HepG2 (cell line): ENCODE data around the gene DOCK10. TPM values are rescaled to one million over a fixed set of nuclear protein-coding genes. Genes with fewer than 3 reads are reported as not detected.

Experiments used
- ATAC-seq: fragments of 200-7000 bp; cut with Tn5 transposase; 3 replicates; pipeline ENCODE4 v1.9.1; 2020; ENCODE audit warnings: mild to moderate bottlenecking, moderate library complexity
- BruUV-seq: library from RNA; stranded (reverse); fragments of 400-500 nt; replicated peaks from 2 replicates; lab custom pipeline; 2021; lab: Mats Ljungman, UMichigan
- CTCF ChIA-PET: fragments of 300-600 bp; formaldehyde crosslinking; extraction: SDS; loops from one replicate; lab custom pipeline; 2021; ENCODE audit warnings: low total read pairs, inconsistent platforms, low intra/inter-chr PET ratio; lab: Yijun Ruan, JAX
- POLR2A ChIA-PET: fragments of 350-600 bp; sonication (Branson Sonifier 250); formaldehyde crosslinking; loops from one replicate; lab custom pipeline; 2020; ENCODE audit warnings: antibody characterized with exemption, inconsistent platforms; lab: Yijun Ruan, JAX
- DNase-seq: peaks from one replicate; pipeline ENCODE4 v3.0.0-alpha.2; 2015; ENCODE audit warnings: low spot score
- FAIRE-seq: peaks from 3 replicates; lab custom pipeline; 2011; peaks lifted over from hg19 to GRCh38; lab: Jason Lieb, UNC
- H2AFZ ChIP-seq: one replicate; pipeline ENCODE4 v1.6.1; 2011; ENCODE audit warnings: low read length, inconsistent platforms
- H3K27ac ChIP-seq: fragments of 300-600 bp; 3 replicates; pipeline ENCODE4 v1.8.0; 2011; ENCODE audit warnings: mixed run types, mild to moderate bottlenecking, mixed read lengths, low read length, inconsistent platforms; ENCODE audit not compliant: insufficient read depth; ENCODE audit errors: extremely low read length
- H3K27me3 ChIP-seq, 2 experiments: fragments of 200-600 bp in 1 of 2; 2 replicates in 1 of 2; 3 replicates in 1 of 2; pipeline versions ENCODE4 v1.6.0 to v1.8.0; 2011; ENCODE audit warnings: low read length in 2 of 2, mild to moderate bottlenecking in 2 of 2, moderate library complexity in 2 of 2, inconsistent platforms in 1 of 2; ENCODE audit not compliant: insufficient read depth in 2 of 2, control insufficient read depth in 1 of 2
- H3K36me3 ChIP-seq, 2 experiments: fragments of 200-600 bp in 1 of 2; replicated peaks in 1 of 2; 2 replicates in 1 of 2; 3 replicates in 1 of 2; pipeline versions ENCODE4 v1.5.1 to v1.8.0; 2011; ENCODE audit warnings: low read length in 2 of 2, inconsistent platforms in 1 of 2; ENCODE audit not compliant: insufficient read depth in 2 of 2, control insufficient read depth in 1 of 2
- H3K4me1 ChIP-seq: 2 replicates; pipeline ENCODE4 v1.5.1; 2012; ENCODE audit warnings: low read length, inconsistent platforms; ENCODE audit not compliant: insufficient read depth
- H3K4me2 ChIP-seq: 2 replicates; pipeline ENCODE4 v1.6.0; 2011; ENCODE audit warnings: low read depth, low read length, inconsistent platforms
- H3K4me3 ChIP-seq, 3 experiments: fragments of 200-600 bp in 1 of 3; sonication (generic), shearing (Covaris generic) in 1 of 3; replicated peaks in 1 of 3; 2 replicates each; pipeline ENCODE4 v1.5.1; 2011 to 2016; ENCODE audit warnings: low read length in 3 of 3, inconsistent platforms in 2 of 3, low read depth in 2 of 3, mild to moderate bottlenecking in 2 of 3, control low read depth in 1 of 3, mixed read lengths in 1 of 3; ENCODE audit not compliant: insufficient read depth in 1 of 3
- H3K79me2 ChIP-seq: one replicate; pipeline ENCODE4 v1.6.1; 2011; ENCODE audit warnings: low read length, inconsistent platforms; ENCODE audit not compliant: insufficient read depth
- H3K9ac ChIP-seq: 2 replicates; pipeline ENCODE4 v1.6.0; 2011; ENCODE audit warnings: mild to moderate bottlenecking, low read depth, low read length, inconsistent platforms; ENCODE audit not compliant: insufficient read depth
- H3K9me3 ChIP-seq: 2 replicates; pipeline ENCODE4 v1.5.1; 2012; ENCODE audit warnings: mild to moderate bottlenecking, low read length
- H4K20me1 ChIP-seq: 2 replicates; pipeline ENCODE4 v1.6.0; 2011; ENCODE audit warnings: inconsistent platforms, mild to moderate bottlenecking, low read length, moderate library complexity; ENCODE audit not compliant: insufficient read depth
- AHR ChIP-seq: IDR thresholded peaks from 2 replicates; pipeline ENCODE4 v1.6.1; 2018; ENCODE audit warnings: missing genetic modification reagents, missing compliant biosample characterization
- ARID5B ChIP-seq: IDR thresholded peaks from 2 replicates; pipeline ENCODE4 v1.4.0; 2020; ENCODE audit warnings: mild to moderate bottlenecking, missing genetic modification reagents
- ARNT2 ChIP-seq: sonication (generic); formaldehyde crosslinking; IDR thresholded peaks from 2 replicates; pipeline ENCODE4 v1.8.0; 2022; ENCODE audit warnings: mild to moderate bottlenecking, low read depth, missing genetic modification reagents, moderate library complexity
- HIVEP1 ChIP-seq: sonication (generic); formaldehyde crosslinking; IDR thresholded peaks from 2 replicates; pipeline ENCODE4 v1.4.0; 2020; ENCODE audit warnings: mild to moderate bottlenecking, missing genetic modification reagents
- HNRNPLL ChIP-seq: fragments of 200-400 bp; formaldehyde crosslinking; IDR thresholded peaks from 2 replicates; pipeline ENCODE4 v1.6.1; 2017; ENCODE audit warnings: mild to moderate bottlenecking, low read depth, low read length; ENCODE audit not compliant: poor library complexity, severe bottlenecking
- KDM6A ChIP-seq: IDR thresholded peaks from 2 replicates; pipeline ENCODE4 v1.6.1; 2016; ENCODE audit warnings: low read depth
- PITX1 ChIP-seq: sonication (generic); formaldehyde crosslinking; IDR thresholded peaks from 2 replicates; pipeline ENCODE4 v1.5.1; 2020; ENCODE audit warnings: mild to moderate bottlenecking, missing genetic modification reagents
- THAP8 ChIP-seq: sonication (generic); formaldehyde crosslinking; IDR thresholded peaks from 2 replicates; pipeline ENCODE4 v1.5.1; 2020; ENCODE audit warnings: missing genetic modification reagents, mild to moderate bottlenecking, borderline replicate concordance
- ZBTB2 ChIP-seq: sonication (generic); formaldehyde crosslinking; IDR thresholded peaks from 2 replicates; pipeline ENCODE4 v1.8.0; 2022; ENCODE audit warnings: low read depth, missing genetic modification reagents
- ZNF138 ChIP-seq: sonication (generic); formaldehyde crosslinking; IDR thresholded peaks from 2 replicates; pipeline ENCODE4 v1.5.0; 2020; ENCODE audit warnings: mild to moderate bottlenecking, low read depth, missing genetic modification reagents
- ZNF235 ChIP-seq: sonication (generic); formaldehyde crosslinking; IDR thresholded peaks from 2 replicates; pipeline ENCODE4 v1.8.1; 2023; ENCODE audit warnings: mild to moderate bottlenecking, missing genetic modification reagents, borderline replicate concordance
- ZNF530 ChIP-seq: sonication (generic); formaldehyde crosslinking; IDR thresholded peaks from 2 replicates; pipeline ENCODE4 v1.5.0; 2020; ENCODE audit warnings: low read depth, mild to moderate bottlenecking, missing genetic modification reagents
- ZNF562 ChIP-seq: sonication (generic); formaldehyde crosslinking; IDR thresholded peaks from 2 replicates; pipeline ENCODE4 v1.8.0; 2022; ENCODE audit warnings: missing genetic modification reagents, borderline replicate concordance
- ZNF614 ChIP-seq: IDR thresholded peaks from 2 replicates; pipeline ENCODE4 v1.6.1; 2018; ENCODE audit warnings: missing biosample characterization, missing genetic modification reagents, inconsistent platforms, borderline replicate concordance
- ZNF737 ChIP-seq: sonication (generic); formaldehyde crosslinking; IDR thresholded peaks from 2 replicates; pipeline ENCODE4 v1.5.0; 2020; ENCODE audit warnings: missing genetic modification reagents, mild to moderate bottlenecking, borderline replicate concordance
- WGBS: methylation state at CpG from one replicate; pipeline ENCODE4 v1.1.6; 2017; ENCODE audit warnings: low lambda C conversion rate; 5-methylcytosine and 5-hydroxymethylcytosine counted together
- in situ Hi-C: cut with HindIII; loops from 2 replicates; pipeline ENCODE4 v1.10.0; 2017; ENCODE audit warnings: low pct_unique_long_range_greater_than_20kb; ENCODE audit not compliant: extremely low pct_ligation_motif_present
- intact Hi-C: fragments of 100-400 bp; cut with micrococcal nuclease; formaldehyde crosslinking; loops from one replicate; pipeline ENCODE4 v1.10.0; 2022; ENCODE audit not compliant: unreplicated experiment
- polyA plus RNA-seq, 8 experiments: library from polyadenylated mRNA; depleted of rRNA in 3 of 8; stranded (reverse) in 7 of 8; unstranded in 1 of 8; fragments of >200 nt; fragmentation: Illumina TruSeq in 4 of 8; extraction: Trizol in 4 of 8; gene quantifications; 2 replicates each; pipeline versions ENCODE4 v1.2.1 to v1.2.3, GENCODE V29; 2011 to 2016; ENCODE audit warnings: low read depth in 4 of 8, missing spikeins in 1 of 8, mixed read lengths in 1 of 8; ENCODE audit not compliant: insufficient read depth in 1 of 8
- total RNA-seq, 5 experiments: library from RNA; depleted of rRNA; stranded (reverse); fragments of >200 nt; fragmentation: Illumina TruSeq; extraction: Trizol; gene quantifications; 2 replicates each; pipeline ENCODE4 v1.2.3, GENCODE V29; 2016; ENCODE audit warnings: low read depth in 1 of 5

Gene DOCK10
- total and polyA plus RNA-seq, 2 of the 13 experiments (the other 11 are each of a cell fraction or from before 2014, with no cell fraction given), result not detected

GRCh38 chr2:225091336-225091735 is 49.1 kb upstream of the DOCK10 start:
- no peaks in the 10 kb centered on the region for H4K20me1 ChIP-seq
- no peak overlapping the region for H3K27ac ChIP-seq
- H3K9ac ChIP-seq, result no peak overlapping the region

More at GRCh38 chr2:225091336-225091735, 49.1 kb upstream of the DOCK10 start:
- DNase-seq, result no peak
- TF ChIP-seq AHR (no peak), ARID5B (CRISPR knock-in tag) (no peak), KDM6A (CRISPR knock-in tag) (no peak), ARNT2 (CRISPR knock-in tag) (no peak), PITX1 (CRISPR knock-in tag) (no peak), THAP8 (CRISPR knock-in tag) (no peak), HNRNPLL (no peak), ZNF614 (CRISPR knock-in tag) (no peak), HIVEP1 (CRISPR knock-in tag) (no peak), ZNF737 (CRISPR knock-in tag) (no peak), ZNF235 (CRISPR knock-in tag) (no peak), ZNF562 (no peak), ZBTB2 (CRISPR knock-in tag) (no peak), ZNF530 (no peak), ZNF138 (no peak)
- ChIA-PET CTCF (no interaction called here), POLR2A (no interaction called here)
- in situ Hi-C loops (no loop called here), intact Hi-C loops (no loop called here)
- H2AFZ ChIP-seq, result no peak overlapping the region
- WGBS, result 14% methylated on average over 2 of the region's 2 CpGs
- no peaks in the 10 kb centered on the region for H3K9me3 ChIP-seq
- no peaks in the 10 kb centered on the region for H3K27me3 ChIP-seq
- no peaks in the 10 kb centered on the region for H3K4me1 ChIP-seq
- no peaks in the 10 kb centered on the region for H3K36me3 ChIP-seq
- no peak for ATAC-seq
- BruUV-seq, result no TSS peak
- FAIRE-seq, result no peak
- no peak overlapping the region for H3K4me2 ChIP-seq
- H3K79me2 ChIP-seq, result no peaks in the 10 kb centered on the region
- no peak overlapping the region for H3K4me3 ChIP-seq
